Caki2 (cell line): ENCODE data around the gene TBL1X. TPM values are rescaled to one million over a fixed set of nuclear protein-coding genes. Genes with fewer than 3 reads are reported as not detected.
A peak's percentile ranks its signal among the peaks of the same experiment; 100 is the strongest.

ENCODE experiments used
- DNase-seq: peaks from one replicate; pipeline ENCODE4 v3.0.0-alpha.2; 2015; ENCODE audit warnings: low read depth
- in situ Hi-C: cut with HindIII; loops from 2 replicates; pipeline ENCODE4 v1.10.0; 2016; ENCODE audit warnings: low sequenced_read_pairs, low pct_unique_long_range_greater_than_20kb, mixed read lengths
- total RNA-seq: library from RNA; depleted of rRNA; stranded (reverse); fragments of >200 nt; shearing (Covaris generic); gene quantifications from 2 replicates; pipeline ENCODE4 v1.2.3, GENCODE V29; 2014; ENCODE audit warnings: low replicate concordance

TBL1X gene
- total RNA-seq, 1 experiment from 2014 or later = 10.6 TPM

- in situ Hi-C loops = no loop called here
- DNase-seq = no peak
Observed at GRCh38 chrX:9596837-9597236, 132.0 kb downstream of the TBL1X start.

DNA sequence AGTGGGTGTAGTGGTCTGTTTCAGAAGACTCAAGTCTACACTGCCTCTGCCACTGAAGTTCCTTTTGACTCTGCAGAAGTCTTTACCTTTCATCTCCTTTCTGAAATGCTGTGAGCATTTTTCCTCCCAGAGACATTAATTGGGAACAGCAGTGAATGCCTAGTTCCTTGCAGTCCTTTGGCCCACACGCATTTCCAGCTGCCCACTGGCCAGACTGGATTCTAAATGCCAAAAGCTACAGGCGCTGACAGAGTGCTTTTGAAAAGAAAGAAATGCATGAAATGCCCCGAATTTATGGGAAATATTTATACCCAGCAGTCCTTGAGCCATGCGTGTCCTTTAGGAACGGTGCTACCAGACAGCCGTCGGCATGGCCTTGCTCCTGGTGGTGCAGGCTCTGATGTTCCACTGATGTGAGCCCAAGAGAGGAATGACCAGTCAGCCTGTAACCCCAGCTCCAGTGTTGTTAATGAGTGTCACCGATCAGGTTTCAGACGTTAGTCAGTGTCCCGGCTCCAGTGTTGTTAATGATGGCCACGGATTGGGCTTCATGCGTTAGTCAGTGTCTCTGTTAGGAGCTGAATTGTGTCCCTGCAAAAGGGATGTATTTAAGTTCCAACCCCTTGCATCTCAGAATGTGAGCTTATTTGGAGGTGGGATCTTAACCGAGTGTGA, 132.6 kb downstream of the TBL1X start:
- in situ Hi-C loops = no loop called here

DNA sequence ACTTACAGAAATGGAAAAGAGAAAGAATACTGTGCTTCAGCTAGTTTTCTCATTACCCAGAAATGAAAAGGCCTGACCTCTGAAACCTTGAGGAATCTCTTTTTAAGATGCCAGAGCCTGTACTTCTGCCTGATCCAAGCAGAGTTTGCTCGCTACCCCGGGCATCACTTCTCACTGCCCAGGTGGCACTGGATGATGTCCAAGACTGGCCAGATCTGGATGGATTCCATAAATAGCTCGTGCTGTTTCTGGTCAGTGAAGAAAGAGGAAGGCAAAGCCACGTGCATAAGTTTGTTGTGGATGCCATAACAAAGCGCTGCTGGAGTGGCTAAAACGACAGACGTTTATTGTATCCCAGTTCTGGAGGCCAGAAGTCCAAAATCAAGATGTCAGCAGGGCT, 133.5 kb downstream of the TBL1X start:
- in situ Hi-C loops = no loop called here
- no peak for DNase-seq

More for the DNA sequence above, 132.6 kb downstream of the TBL1X start:
- DNase-seq = peak; percentile 40

GRCh38 chrX:9604111-9604907, 139.5 kb downstream of the TBL1X start:
- in situ Hi-C loops = no loop called here
- peak; percentile 83 for DNase-seq

GRCh38 chrX:9604908-9605306, 140.0 kb downstream of the TBL1X start:
- DNase-seq = no peak
- in situ Hi-C loops = no loop called here

GRCh38 chrX:9605484-9605883, 140.6 kb downstream of the TBL1X start:
- peak; percentile 23 for DNase-seq
- in situ Hi-C loops = no loop called here

- in situ Hi-C loops = no loop called here
Observed at GRCh38 chrX:9606971-9607370, 142.1 kb downstream of the TBL1X start.

GRCh38 chrX:9609499-9609898, 144.6 kb downstream of the TBL1X start:
- no peak for DNase-seq
- in situ Hi-C loops = no loop called here

More at GRCh38 chrX:9606971-9607370, 142.1 kb downstream of the TBL1X start:
- DNase-seq = no peak

DNA sequence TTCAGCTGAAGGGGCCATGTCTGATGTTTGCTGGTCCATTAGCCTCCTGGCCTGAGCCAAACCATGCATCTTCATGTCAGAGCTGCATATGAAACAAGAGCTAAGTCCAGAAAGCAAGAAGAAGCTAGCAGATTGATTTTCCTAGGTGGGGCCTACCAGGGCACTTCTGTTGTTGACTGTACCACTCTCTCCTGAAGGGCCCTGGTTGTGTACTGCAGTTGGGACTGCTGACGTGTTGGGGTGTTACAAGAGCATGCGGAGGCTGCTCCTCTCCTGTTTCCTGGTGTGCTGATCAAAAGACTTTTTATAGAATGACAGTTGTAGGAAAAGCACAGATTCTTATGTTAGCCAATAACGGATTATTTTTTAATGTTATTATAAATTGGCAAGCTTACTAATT, 145.1 kb downstream of the TBL1X start:
- DNase-seq = no peak
- in situ Hi-C loops = no loop called here

GRCh38 chrX:9610771-9611392, 146.0 kb downstream of the TBL1X start:
- no peak for DNase-seq
- in situ Hi-C loops = no loop called here

- DNase-seq = no peak
- in situ Hi-C loops = no loop called here
Observed at GRCh38 chrX:9611436-9612145, 146.7 kb downstream of the TBL1X start.

- in situ Hi-C loops = no loop called here
Observed at GRCh38 chrX:9612146-9612505, 147.3 kb downstream of the TBL1X start.

DNA sequence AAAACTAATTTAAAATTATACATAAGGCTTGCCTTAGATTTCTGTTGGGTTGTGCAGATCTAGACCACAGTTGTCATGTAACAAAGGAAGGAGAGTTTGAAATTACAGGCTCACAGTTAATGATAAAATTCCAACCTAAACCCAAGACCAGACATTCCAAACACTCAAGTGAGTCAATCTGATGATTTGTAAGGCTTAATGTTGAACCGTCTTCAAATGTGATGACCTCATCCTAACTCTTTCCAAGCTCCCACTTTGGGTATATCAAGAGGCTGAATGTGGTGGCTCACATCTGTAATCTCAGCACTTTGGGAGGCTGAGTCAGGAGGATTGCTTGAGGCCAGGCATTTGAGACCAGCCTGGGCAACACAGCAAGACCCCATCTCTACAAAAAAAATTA, 149.2 kb downstream of the TBL1X start:
- peak; percentile 37 for DNase-seq
- in situ Hi-C loops = no loop called here

More at GRCh38 chrX:9612146-9612505, 147.3 kb downstream of the TBL1X start:
- DNase-seq = no peak

GRCh38 chrX:9619133-9619532, 154.3 kb downstream of the TBL1X start:
- in situ Hi-C loops = no loop called here
- no peak for DNase-seq

GRCh38 chrX:9619581-9619980, 154.7 kb downstream of the TBL1X start:
- in situ Hi-C loops = no loop called here
- no peak for DNase-seq

GRCh38 chrX:9622128-9622527, 157.3 kb downstream of the TBL1X start:
- DNase-seq = no peak
- in situ Hi-C loops = no loop called here

DNA sequence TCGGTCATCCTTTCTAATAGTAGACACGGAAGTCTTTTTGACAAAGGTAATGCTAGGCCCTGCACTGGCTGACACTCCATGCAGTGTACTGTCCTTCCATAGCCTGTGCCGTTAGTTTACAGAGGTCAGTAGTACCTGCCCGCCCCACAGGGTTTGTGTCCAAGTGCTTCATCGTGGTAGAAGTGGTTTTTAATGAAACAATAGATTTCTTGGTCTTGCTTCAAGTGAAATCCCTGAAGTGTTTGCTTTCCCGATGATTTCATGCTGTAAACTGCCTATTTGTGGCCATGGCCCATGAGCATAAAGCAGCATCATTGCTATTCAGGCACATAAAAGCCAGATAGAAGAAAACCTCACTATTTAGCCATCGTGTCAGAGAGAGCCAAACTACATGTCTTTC, 161.5 kb downstream of the TBL1X start:
- in situ Hi-C loops = no loop called here
- DNase-seq = no peak

- no peak for DNase-seq
- in situ Hi-C loops = no loop called here
Observed at GRCh38 chrX:9627922-9628321, 163.1 kb downstream of the TBL1X start.
